ENCODE measurements around the gene C3orf85. TPM values are rescaled to one million over a fixed set of nuclear protein-coding genes. Genes with fewer than 3 reads are reported as not detected.

C3orf85 gene
- total and polyA plus RNA-seq, 4 donors: not detected

- H3K4me3 ChIP-seq: no peak overlapping the region
- H3K27me3 ChIP-seq (ENCODE audit: control insufficient read depth in 3 of 3, insufficient read depth in 3 of 3, low read length in 2 of 3): no peaks in the 10 kb centered on the region
- H3K9me3 ChIP-seq (ENCODE audit: control insufficient read depth in 4 of 4, insufficient read depth in 3 of 4, low read length in 3 of 4): peaks cover 0 to 6% (median under 1%) of the 10 kb centered on the region in 4 donors
- ATAC-seq (ENCODE audit: insufficient read depth, low FRiP score) (no peak), DNase-seq (peak in 2 of 3 donors; percentile 2 to 42)
- no peak overlapping the region for H3K27ac ChIP-seq (ENCODE audit: low read depth in 1 of 2, low read length in 1 of 2)
- H3K4me1 ChIP-seq (ENCODE audit: control insufficient read depth in 5 of 5, insufficient read depth in 5 of 5, low read length in 5 of 5): no peaks in the 10 kb centered on the region
- H3K36me3 ChIP-seq (ENCODE audit: control insufficient read depth in 4 of 4, insufficient read depth in 4 of 4, low read length in 4 of 4): no peaks in the 10 kb centered on the region
- WGBS, 2 donors: 61 to 81% methylated on average over 1 of the region's 1 CpG
- no peak overlapping the region for H3K9ac ChIP-seq (ENCODE audit: insufficient read depth in 1 of 2, low read length in 2 of 2)
- TF ChIP-seq CTCF (IDR thresholded peaks at IDR 0.05; ENCODE audit: control extremely low read depth, extremely low read depth): no peak
Measured at GRCh38 chr3:109155828-109156227, 19.3 kb downstream of the C3orf85 start.

GRCh38 chr3:109161487-109162123, 25.1 kb downstream of the C3orf85 start:
- WGBS, 2 donors: 32 to 62% methylated on average over 2 of the region's 2 CpGs
- H3K9ac ChIP-seq (ENCODE audit: insufficient read depth in 1 of 2, low read length in 2 of 2): no peak overlapping the region
- no peaks in the 10 kb centered on the region for H3K27me3 ChIP-seq (ENCODE audit: control insufficient read depth in 3 of 3, insufficient read depth in 3 of 3, low read length in 2 of 3)
- no peaks in the 10 kb centered on the region for H3K36me3 ChIP-seq (ENCODE audit: control insufficient read depth in 4 of 4, insufficient read depth in 4 of 4, low read length in 4 of 4)
- no peak for ATAC-seq (ENCODE audit: insufficient read depth, low FRiP score)
- TF ChIP-seq CTCF (IDR thresholded peaks at IDR 0.05; ENCODE audit: control extremely low read depth, extremely low read depth): no peak
- H3K27ac ChIP-seq (ENCODE audit: low read depth in 1 of 2, low read length in 1 of 2): no peak overlapping the region
- no peak for DNase-seq
- H3K4me1 ChIP-seq (ENCODE audit: control insufficient read depth in 5 of 5, insufficient read depth in 5 of 5, low read length in 5 of 5): no peaks in the 10 kb centered on the region
- peaks cover 0 to 3% (median 0%) of the 10 kb centered on the region in 4 donors for H3K9me3 ChIP-seq (ENCODE audit: control insufficient read depth in 4 of 4, insufficient read depth in 3 of 4, low read length in 3 of 4)
- no peak overlapping the region for H3K4me3 ChIP-seq

GRCh38 chr3:109165905-109166304, 29.4 kb downstream of the C3orf85 start:
- ATAC-seq (ENCODE audit: insufficient read depth, low FRiP score): no peak
- Histone ChIP-seq H3K4me3 (no peak overlapping the region), H3K9me3 (ENCODE audit: control insufficient read depth in 4 of 4, insufficient read depth in 3 of 4, low read length in 3 of 4) (no peaks in the 10 kb centered on the region), H3K27me3 (ENCODE audit: control insufficient read depth in 3 of 3, insufficient read depth in 3 of 3, low read length in 2 of 3) (no peaks in the 10 kb centered on the region), H3K4me1 (ENCODE audit: control insufficient read depth in 5 of 5, insufficient read depth in 5 of 5, low read length in 5 of 5) (no peaks in the 10 kb centered on the region), H3K9ac (ENCODE audit: insufficient read depth in 1 of 2, low read length in 2 of 2) (no peak overlapping the region), H3K36me3 (ENCODE audit: control insufficient read depth in 4 of 4, insufficient read depth in 4 of 4, low read length in 4 of 4) (no peaks in the 10 kb centered on the region), H3K27ac (ENCODE audit: low read depth in 1 of 2, low read length in 1 of 2) (no peak overlapping the region)
- 88 to 92% methylated on average over 4 of the region's 4 CpGs for WGBS, 2 donors
- no peak for DNase-seq
- TF ChIP-seq CTCF (IDR thresholded peaks at IDR 0.05; ENCODE audit: control extremely low read depth, extremely low read depth): no peak

GRCh38 chr3:109171479-109171878, 35.0 kb downstream of the C3orf85 start:
- Histone ChIP-seq H3K9me3 (ENCODE audit: control insufficient read depth in 4 of 4, insufficient read depth in 3 of 4, low read length in 3 of 4) (no peaks in the 10 kb centered on the region), H3K27ac (ENCODE audit: low read depth in 1 of 2, low read length in 1 of 2) (no peak overlapping the region), H3K27me3 (ENCODE audit: control insufficient read depth in 3 of 3, insufficient read depth in 3 of 3, low read length in 2 of 3) (no peaks in the 10 kb centered on the region), H3K36me3 (ENCODE audit: control insufficient read depth in 4 of 4, insufficient read depth in 4 of 4, low read length in 4 of 4) (no peaks in the 10 kb centered on the region), H3K9ac (ENCODE audit: insufficient read depth in 1 of 2, low read length in 2 of 2) (no peak overlapping the region), H3K4me3 (no peak overlapping the region), H3K4me1 (ENCODE audit: control insufficient read depth in 5 of 5, insufficient read depth in 5 of 5, low read length in 5 of 5) (no peaks in the 10 kb centered on the region)
- no peak for TF ChIP-seq CTCF (IDR thresholded peaks at IDR 0.05; ENCODE audit: control extremely low read depth, extremely low read depth)
- ATAC-seq (ENCODE audit: insufficient read depth, low FRiP score): no peak
- no peak for DNase-seq
- WGBS, 2 donors: 88 to 97% methylated on average over 3 of the region's 3 CpGs
